ENCODE data around the gene MSL2. TPM values are rescaled to one million over a fixed set of nuclear protein-coding genes. Genes with fewer than 3 reads are reported as not detected.

Gene MSL2
- 12.6 and 13.0 TPM in 2 replicates for total RNA-seq

GRCh38 chr3:136196064-136196400, at the start of gene MSL2:
MSL2 (minus strand) TSS chr3:136196335; CDS start chr3:136195113, 1,222 bp downstream.

Other genes with a start within 250 kb of the MSL2 start
- 9.3 and 9.6 TPM in 2 replicates for gene PPP2R3A, start 230.6 kb downstream of the MSL2 start, total RNA-seq
- 48.0 and 48.9 TPM in 2 replicates for gene PCCB, start 54.0 kb upstream of the MSL2 start, total RNA-seq

All from smooth muscle cell of the pulmonary artery (primary cell).